ENCODE results near the gene CHEK2. TPM values are rescaled to one million over a fixed set of nuclear protein-coding genes. Genes with fewer than 3 reads are reported as not detected.

Gene CHEK2
- total and polyA plus RNA-seq, 4 donors, result 6.0 to 10.4 (median 9.3) TPM

DNA sequence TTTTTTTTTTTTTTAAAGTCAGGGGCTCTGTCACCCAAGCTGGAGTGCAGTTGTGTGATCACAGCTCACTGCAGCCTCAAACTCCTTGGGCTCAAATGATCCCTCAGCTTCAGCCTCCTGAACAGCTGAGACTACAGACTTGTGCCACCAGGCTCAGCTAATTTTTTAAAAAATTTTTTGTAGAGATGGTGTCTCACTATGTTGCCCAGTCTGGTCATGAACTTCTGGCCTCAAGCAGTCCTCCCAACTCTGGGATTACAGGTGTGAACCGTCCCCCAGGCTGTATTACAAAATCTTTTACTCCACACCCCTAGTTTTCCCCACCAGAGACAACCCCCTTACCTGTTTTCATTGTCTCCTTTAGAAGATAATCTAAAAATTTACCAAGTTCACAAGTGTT is 32.8 kb upstream of the CHEK2 start:
- no peak for ATAC-seq (ENCODE audit: insufficient read depth, low FRiP score)
- Histone ChIP-seq H3K9me3 (ENCODE audit: control insufficient read depth in 4 of 4, insufficient read depth in 3 of 4, low read length in 3 of 4) (no peaks in the 10 kb centered on the region), H3K27me3 (ENCODE audit: control insufficient read depth in 3 of 3, insufficient read depth in 3 of 3, low read length in 2 of 3) (no peaks in the 10 kb centered on the region), H3K27ac (ENCODE audit: low read depth in 1 of 2, low read length in 1 of 2) (no peak overlapping the region), H3K9ac (ENCODE audit: insufficient read depth in 1 of 2, low read length in 2 of 2) (no peak overlapping the region), H3K4me3 (no peak overlapping the region), H3K4me1 (ENCODE audit: control insufficient read depth in 5 of 5, insufficient read depth in 5 of 5, low read length in 5 of 5) (peaks cover 0 to 5% (median 3%) of the 10 kb centered on the region in 5 donors), H3K36me3 (ENCODE audit: control insufficient read depth in 4 of 4, insufficient read depth in 4 of 4, low read length in 4 of 4) (peaks cover 0 to 9% (median 6%) of the 10 kb centered on the region in 4 donors)
- 87 to 91% methylated on average over 1 of the region's 1 CpG for WGBS, 2 donors
- no peak for DNase-seq
- TF ChIP-seq, protein P1, sequence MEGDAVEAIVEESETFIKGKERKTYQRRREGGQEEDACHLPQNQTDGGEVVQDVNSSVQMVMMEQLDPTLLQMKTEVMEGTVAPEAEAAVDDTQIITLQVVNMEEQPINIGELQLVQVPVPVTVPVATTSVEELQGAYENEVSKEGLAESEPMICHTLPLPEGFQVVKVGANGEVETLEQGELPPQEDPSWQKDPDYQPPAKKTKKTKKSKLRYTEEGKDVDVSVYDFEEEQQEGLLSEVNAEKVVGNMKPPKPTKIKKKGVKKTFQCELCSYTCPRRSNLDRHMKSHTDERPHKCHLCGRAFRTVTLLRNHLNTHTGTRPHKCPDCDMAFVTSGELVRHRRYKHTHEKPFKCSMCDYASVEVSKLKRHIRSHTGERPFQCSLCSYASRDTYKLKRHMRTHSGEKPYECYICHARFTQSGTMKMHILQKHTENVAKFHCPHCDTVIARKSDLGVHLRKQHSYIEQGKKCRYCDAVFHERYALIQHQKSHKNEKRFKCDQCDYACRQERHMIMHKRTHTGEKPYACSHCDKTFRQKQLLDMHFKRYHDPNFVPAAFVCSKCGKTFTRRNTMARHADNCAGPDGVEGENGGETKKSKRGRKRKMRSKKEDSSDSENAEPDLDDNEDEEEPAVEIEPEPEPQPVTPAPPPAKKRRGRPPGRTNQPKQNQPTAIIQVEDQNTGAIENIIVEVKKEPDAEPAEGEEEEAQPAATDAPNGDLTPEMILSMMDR (IDR thresholded peaks at IDR 0.05; ENCODE audit: control extremely low read depth, extremely low read depth), result no peak

DNA sequence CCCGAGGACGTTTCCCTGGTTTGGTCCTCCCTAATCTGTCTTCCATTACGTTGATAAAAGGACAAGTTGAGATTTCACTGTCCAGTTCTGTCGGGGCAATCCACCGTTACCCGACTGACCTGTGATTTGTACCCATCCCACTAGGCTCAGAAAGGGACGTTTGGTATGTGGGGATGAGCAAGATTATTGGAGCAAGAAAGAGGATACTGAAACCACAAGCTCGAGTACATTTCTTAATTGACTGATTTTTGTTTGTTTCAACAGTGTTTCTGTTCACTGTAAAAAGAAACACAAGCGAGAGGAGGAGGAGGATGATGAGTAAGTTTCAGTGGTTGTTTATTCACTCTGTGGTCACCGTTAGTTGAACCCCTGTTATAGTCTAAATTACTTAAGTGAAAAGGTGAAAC is 31.8 kb upstream of the CHEK2 start:
- no peaks in the 10 kb centered on the region for H3K27me3 ChIP-seq (ENCODE audit: control insufficient read depth in 3 of 3, insufficient read depth in 3 of 3, low read length in 2 of 3)
- no peaks in the 10 kb centered on the region for H3K9me3 ChIP-seq (ENCODE audit: control insufficient read depth in 4 of 4, insufficient read depth in 3 of 4, low read length in 3 of 4)
- ATAC-seq (ENCODE audit: insufficient read depth, low FRiP score), result no peak
- peaks cover 0 to 5% (median 0%) of the 10 kb centered on the region in 5 donors for H3K4me1 ChIP-seq (ENCODE audit: control insufficient read depth in 5 of 5, insufficient read depth in 5 of 5, low read length in 5 of 5)
- DNase-seq, result no peak
- peak overlapping the region; percentile 88 to 97 for H3K9ac ChIP-seq (ENCODE audit: insufficient read depth in 1 of 2, low read length in 2 of 2)
- TF ChIP-seq, protein P1 (IDR thresholded peaks at IDR 0.05; ENCODE audit: control extremely low read depth, extremely low read depth), result no peak
- H3K4me3 ChIP-seq, result peak overlapping the region; percentile 85
- H3K36me3 ChIP-seq (ENCODE audit: control insufficient read depth in 4 of 4, insufficient read depth in 4 of 4, low read length in 4 of 4), result peaks cover 0 to 9% (median 6%) of the 10 kb centered on the region in 4 donors
- H3K27ac ChIP-seq (ENCODE audit: low read depth in 1 of 2, low read length in 1 of 2), result peak overlapping the region; percentile 93 to 100
- WGBS, 2 donors, result 1 to 2% methylated on average over 10 of the region's 10 CpGs

DNA sequence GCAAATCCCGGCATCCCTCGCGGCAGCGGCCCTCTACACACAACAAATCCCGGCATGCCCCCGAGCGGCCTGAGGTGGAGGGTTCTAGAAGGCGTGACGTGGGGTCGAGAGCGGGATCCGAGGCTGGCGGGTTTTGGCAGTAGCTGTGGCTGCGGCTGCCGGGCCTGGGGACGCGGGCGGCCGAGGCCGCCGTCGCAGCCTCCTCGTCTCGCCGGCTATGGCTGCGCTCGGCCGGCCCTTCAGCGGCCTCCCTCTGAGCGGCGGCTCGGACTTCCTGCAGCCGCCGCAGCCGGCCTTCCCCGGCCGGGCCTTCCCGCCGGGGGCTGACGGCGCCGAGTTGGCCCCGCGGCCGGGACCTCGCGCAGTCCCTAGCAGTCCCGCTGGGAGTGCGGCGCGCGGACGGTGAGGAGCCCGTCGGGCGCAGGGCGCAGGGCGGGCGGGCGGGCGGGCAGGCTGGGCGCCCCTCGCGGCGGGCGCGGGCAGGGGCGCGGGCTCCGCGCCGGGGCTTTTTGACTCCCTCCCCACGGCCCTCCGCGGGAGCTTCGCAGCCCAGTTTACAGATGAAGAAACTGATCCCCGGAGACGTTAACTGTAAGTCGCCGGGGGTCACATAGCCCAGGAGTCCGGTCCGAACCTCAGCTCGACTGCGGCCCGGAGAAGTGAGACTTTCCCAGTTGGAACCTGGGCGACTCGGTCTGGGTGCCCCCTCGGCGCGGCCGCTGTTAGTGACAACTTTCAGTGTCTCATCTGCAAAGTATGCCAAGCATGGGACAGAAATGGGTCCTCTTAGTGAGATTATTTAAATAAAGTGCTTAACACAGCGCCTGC is 31.2 kb upstream of the CHEK2 start, which contains the start of gene CCDC117:
CCDC117 (plus strand) TSS at position 63 of the 828 bp plus-strand sequence; CDS start at position 218, 155 bp downstream.
- Histone ChIP-seq H3K4me1 (ENCODE audit: control insufficient read depth in 5 of 5, insufficient read depth in 5 of 5, low read length in 5 of 5) (peaks cover 0 to 5% (median 0%) of the 10 kb centered on the region in 5 donors), H3K36me3 (ENCODE audit: control insufficient read depth in 4 of 4, insufficient read depth in 4 of 4, low read length in 4 of 4) (peaks cover 0 to 9% (median 6%) of the 10 kb centered on the region in 4 donors), H3K9me3 (ENCODE audit: control insufficient read depth in 4 of 4, insufficient read depth in 3 of 4, low read length in 3 of 4) (no peaks in the 10 kb centered on the region), H3K27me3 (ENCODE audit: control insufficient read depth in 3 of 3, insufficient read depth in 3 of 3, low read length in 2 of 3) (no peaks in the 10 kb centered on the region), H3K27ac (ENCODE audit: low read depth in 1 of 2, low read length in 1 of 2) (peak within 1 kb of the TSS; percentile 97 to 100), H3K9ac (ENCODE audit: insufficient read depth in 1 of 2, low read length in 2 of 2) (peak within 1 kb of the TSS; percentile 88 to 97), H3K4me3 (peak within 1 kb of the TSS; percentile 85)
- WGBS, 2 donors, result 0% methylated on average over 59 to 92 of the region's 92 CpGs
- peak; percentile 95 for ATAC-seq (ENCODE audit: insufficient read depth, low FRiP score)
- peak; percentile 97 to 98 (median 98) for DNase-seq
- TF ChIP-seq, protein P1 (IDR thresholded peaks at IDR 0.05; ENCODE audit: control extremely low read depth, extremely low read depth), result no peak

All from lung (tissue), 12 donors.